Brain microvascular endothelial cell (primary cell): Measurements from ENCODE around the gene CDS2.

Experiments used
- DNase-seq: peaks from one replicate; pipeline ENCODE4 v3.0.0-alpha.2; 2020
- H3K27ac ChIP-seq: fragments of 250-450 bp; sonication (Bioruptor Pico); 2 replicates; pipeline ENCODE4 v1.5.1; 2020; ENCODE audit warnings: mild to moderate bottlenecking, moderate library complexity
- H3K27me3 ChIP-seq: fragments of 250-450 bp; sonication (Bioruptor Pico); replicated peaks from 2 replicates; pipeline ENCODE4 v1.5.1; 2020; ENCODE audit warnings: mild to moderate bottlenecking
- H3K36me3 ChIP-seq: fragments of 250-450 bp; sonication (Bioruptor Pico); replicated peaks from 2 replicates; pipeline ENCODE4 v1.5.1; 2020; ENCODE audit warnings: mild to moderate bottlenecking
- H3K4me3 ChIP-seq: 2 replicates; pipeline ENCODE4 v1.5.1; 2011; ENCODE audit warnings: low read depth, mild to moderate bottlenecking, control low read depth, low read length, moderate library complexity
- in situ Hi-C: cut with HindIII; loops from 2 replicates; pipeline ENCODE4 v1.10.0; 2017; ENCODE audit warnings: low sequenced_read_pairs, low pct_ligation_motif_present
- TF ChIP-seq, protein P1 (sequence below): IDR thresholded peaks from 2 replicates; pipeline ENCODE4 v1.5.1; 2011; ENCODE audit warnings: low read depth, mild to moderate bottlenecking, moderate library complexity, low read length, control low read depth, inconsistent platforms; ENCODE audit errors: missing control alignments

The CDS2 gene

GRCh38 chr20:5120185-5120476, 6.7 kb upstream of the CDS2 start:
- Histone ChIP-seq H3K4me3 (peak overlapping the region; percentile 98), H3K27me3 (no peaks in the 10 kb centered on the region), H3K27ac (peak overlapping the region; percentile 66), H3K36me3 (peaks cover 16% of the 10 kb centered on the region)
- in situ Hi-C loops, result no loop called here
- no peak for DNase-seq
- TF ChIP-seq, protein P1, sequence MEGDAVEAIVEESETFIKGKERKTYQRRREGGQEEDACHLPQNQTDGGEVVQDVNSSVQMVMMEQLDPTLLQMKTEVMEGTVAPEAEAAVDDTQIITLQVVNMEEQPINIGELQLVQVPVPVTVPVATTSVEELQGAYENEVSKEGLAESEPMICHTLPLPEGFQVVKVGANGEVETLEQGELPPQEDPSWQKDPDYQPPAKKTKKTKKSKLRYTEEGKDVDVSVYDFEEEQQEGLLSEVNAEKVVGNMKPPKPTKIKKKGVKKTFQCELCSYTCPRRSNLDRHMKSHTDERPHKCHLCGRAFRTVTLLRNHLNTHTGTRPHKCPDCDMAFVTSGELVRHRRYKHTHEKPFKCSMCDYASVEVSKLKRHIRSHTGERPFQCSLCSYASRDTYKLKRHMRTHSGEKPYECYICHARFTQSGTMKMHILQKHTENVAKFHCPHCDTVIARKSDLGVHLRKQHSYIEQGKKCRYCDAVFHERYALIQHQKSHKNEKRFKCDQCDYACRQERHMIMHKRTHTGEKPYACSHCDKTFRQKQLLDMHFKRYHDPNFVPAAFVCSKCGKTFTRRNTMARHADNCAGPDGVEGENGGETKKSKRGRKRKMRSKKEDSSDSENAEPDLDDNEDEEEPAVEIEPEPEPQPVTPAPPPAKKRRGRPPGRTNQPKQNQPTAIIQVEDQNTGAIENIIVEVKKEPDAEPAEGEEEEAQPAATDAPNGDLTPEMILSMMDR, result no peak

GRCh38 chr20:5122873-5123260, 3.9 kb upstream of the CDS2 start:
- Histone ChIP-seq H3K4me3 (no peak overlapping the region), H3K27me3 (no peaks in the 10 kb centered on the region), H3K27ac (no peak overlapping the region), H3K36me3 (no peaks in the 10 kb centered on the region)
- in situ Hi-C loops, result no loop called here
- no peak for DNase-seq
- TF ChIP-seq, protein P1, result no peak

GRCh38 chr20:5127204-5127858, 523 bp downstream of the CDS2 start:
- no peaks in the 10 kb centered on the region for H3K27me3 ChIP-seq
- no peak for DNase-seq
- H3K27ac ChIP-seq, result peak overlapping the region; percentile 57
- TF ChIP-seq, protein P1, result no peak
- no peaks in the 10 kb centered on the region for H3K36me3 ChIP-seq
- in situ Hi-C loops, result no loop called here
- peak overlapping the region; percentile 79 for H3K4me3 ChIP-seq

DNA sequence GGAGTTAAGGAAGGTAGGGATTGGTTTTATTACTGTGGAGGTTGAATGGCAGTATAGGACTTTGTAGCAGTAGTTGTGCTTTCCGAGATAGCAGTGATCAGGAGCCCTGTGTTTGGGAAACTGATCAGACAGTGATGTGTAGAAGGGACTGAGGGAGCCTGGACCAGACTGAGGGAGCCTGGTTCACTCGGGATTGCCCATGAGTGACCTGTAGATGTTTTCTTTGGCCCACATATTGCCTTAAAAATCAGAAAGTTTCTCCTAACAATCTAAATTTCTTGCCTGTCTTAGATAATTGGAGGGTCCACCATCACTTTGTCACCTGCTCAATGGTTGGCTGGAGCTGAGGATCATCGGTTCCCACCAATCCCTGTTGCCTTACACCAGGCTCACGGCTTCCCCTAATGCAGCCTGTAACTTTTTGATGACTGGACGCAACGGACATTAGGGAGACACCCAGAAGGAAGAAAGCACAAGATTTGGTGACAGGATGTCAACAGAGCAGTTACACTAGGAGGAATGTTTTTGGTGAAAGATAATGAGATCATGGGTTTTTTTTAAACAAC, 1.1 kb downstream of the CDS2 start:
- H3K27me3 ChIP-seq, result no peaks in the 10 kb centered on the region
- in situ Hi-C loops, result no loop called here
- peak overlapping the region; percentile 79 for H3K4me3 ChIP-seq
- no peak overlapping the region for H3K27ac ChIP-seq
- H3K36me3 ChIP-seq, result no peaks in the 10 kb centered on the region
- no peak for DNase-seq
- TF ChIP-seq, protein P1, result no peak

GRCh38 chr20:5128886-5129285, 2.1 kb downstream of the CDS2 start:
- no peak for DNase-seq
- Histone ChIP-seq H3K27me3 (no peaks in the 10 kb centered on the region), H3K4me3 (no peak overlapping the region), H3K27ac (no peak overlapping the region), H3K36me3 (no peaks in the 10 kb centered on the region)
- TF ChIP-seq, protein P1, result no peak
- in situ Hi-C loops, result no loop called here

DNA sequence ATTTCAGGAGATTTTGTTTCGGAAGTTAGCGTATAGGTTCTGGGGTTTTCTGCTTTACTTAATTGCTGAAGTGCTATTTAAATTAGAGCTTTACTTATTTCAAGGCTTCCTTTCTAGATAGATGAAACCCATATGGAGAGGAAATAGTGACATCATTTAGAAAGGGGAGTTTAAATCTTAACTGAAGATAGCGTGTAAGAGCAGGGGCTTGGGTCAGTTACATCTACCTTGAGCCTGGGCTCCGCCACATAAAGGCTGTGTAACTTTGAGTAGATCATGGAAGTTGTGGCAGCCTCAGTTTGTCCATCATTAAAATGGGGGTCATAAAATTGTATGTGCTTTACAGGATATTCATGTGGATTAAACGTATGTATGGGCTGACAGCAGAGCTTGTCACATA, 4.7 kb downstream of the CDS2 start:
- TF ChIP-seq, protein P1, result no peak
- DNase-seq, result no peak
- in situ Hi-C loops, result no loop called here
- Histone ChIP-seq H3K27me3 (no peaks in the 10 kb centered on the region), H3K4me3 (no peak overlapping the region), H3K27ac (no peak overlapping the region), H3K36me3 (no peaks in the 10 kb centered on the region)
